GM18517 (cell line): Measurements from ENCODE around the gene FBXL7.

Experiments used
- ATAC-seq: cut with Tn5 transposase; IDR thresholded peaks from one replicate; pipeline ENCODE4 v1.9.1; 2021; ENCODE audit warnings: mild to moderate bottlenecking, moderate library complexity; ENCODE audit not compliant: unreplicated experiment

The FBXL7 gene

GRCh38 chr5:15752663-15753285, 252.8 kb downstream of the FBXL7 start:
- ATAC-seq, result no peak

- ATAC-seq, result no peak
These were observed 253.8 kb downstream of the FBXL7 start for GRCh38 chr5:15753752-15754151.

- no peak for ATAC-seq
These were observed 257.1 kb downstream of the FBXL7 start for GRCh38 chr5:15757103-15757502.

GRCh38 chr5:15757619-15758018, 257.6 kb downstream of the FBXL7 start:
- no peak for ATAC-seq

- no peak for ATAC-seq
These were observed 262.7 kb downstream of the FBXL7 start for GRCh38 chr5:15762668-15763067.

GRCh38 chr5:15763754-15764153, 263.8 kb downstream of the FBXL7 start:
- ATAC-seq, result no peak

- ATAC-seq, result no peak
These were observed 269.0 kb downstream of the FBXL7 start for GRCh38 chr5:15768936-15769335.

- no peak for ATAC-seq
These were observed 272.2 kb downstream of the FBXL7 start for GRCh38 chr5:15772131-15772530.

- no peak for ATAC-seq
These were observed 274.7 kb downstream of the FBXL7 start for GRCh38 chr5:15774632-15775031.

GRCh38 chr5:15776346-15776745, 276.4 kb downstream of the FBXL7 start:
- no peak for ATAC-seq

GRCh38 chr5:15783734-15784133, 283.8 kb downstream of the FBXL7 start:
- no peak for ATAC-seq

- no peak for ATAC-seq
These were observed 285.6 kb downstream of the FBXL7 start for GRCh38 chr5:15785531-15785981.

- no peak for ATAC-seq
These were observed 286.3 kb downstream of the FBXL7 start for GRCh38 chr5:15786326-15786725.

GRCh38 chr5:15786884-15787283, 286.9 kb downstream of the FBXL7 start:
- ATAC-seq, result no peak

- no peak for ATAC-seq
These were observed 287.7 kb downstream of the FBXL7 start for GRCh38 chr5:15787681-15788080.

- ATAC-seq, result no peak
These were observed 289.7 kb downstream of the FBXL7 start for GRCh38 chr5:15789642-15790041.

- no peak for ATAC-seq
These were observed 290.6 kb downstream of the FBXL7 start for GRCh38 chr5:15790446-15791018.

GRCh38 chr5:15791274-15791673, 291.3 kb downstream of the FBXL7 start:
- no peak for ATAC-seq

- ATAC-seq, result no peak
These were observed 291.9 kb downstream of the FBXL7 start for GRCh38 chr5:15791859-15792258.

- ATAC-seq, result no peak
These were observed 294.3 kb downstream of the FBXL7 start for GRCh38 chr5:15794052-15794985.

GRCh38 chr5:15796096-15796495, 296.1 kb downstream of the FBXL7 start:
- no peak for ATAC-seq

- ATAC-seq, result no peak
These were observed 296.6 kb downstream of the FBXL7 start for GRCh38 chr5:15796557-15796956.
